H1 (cell line): ENCODE results near the gene HRH3. TPM values are rescaled to one million over a fixed set of nuclear protein-coding genes. Genes with fewer than 3 reads are reported as not detected.

Experiments
- CTCF ChIA-PET: fragments of 300-600 bp; sonication (Branson Sonifier 250); formaldehyde crosslinking; loops from one replicate; lab custom pipeline; 2021; ENCODE audit not compliant: partially characterized antibody; lab: Charles Lee
- POLR2A ChIA-PET: fragments of 300-600 bp; sonication (Branson Sonifier 250); formaldehyde crosslinking; loops from one replicate; lab custom pipeline; 2021; ENCODE audit warnings: inconsistent platforms; ENCODE audit not compliant: partially characterized antibody; lab: Charles Lee
- DNase-seq, 2 experiments: peaks; one replicate each; pipeline versions ENCODE4 v3.0.0 to v3.0.0-alpha.2; 2010 to 2022; ENCODE audit warnings: low spot score in 2 of 2, low read depth in 1 of 2, mixed read lengths in 1 of 2
- FAIRE-seq: peaks from 2 replicates; lab custom pipeline; 2011; peaks lifted over from hg19 to GRCh38; lab: Jason Lieb, UNC
- H2AFZ ChIP-seq: 2 replicates; pipeline ENCODE4 v1.8.1; 2012; ENCODE audit warnings: low read length, inconsistent platforms
- H2AK5ac ChIP-seq: 2 replicates; pipeline ENCODE4 v1.6.1; 2013; ENCODE audit warnings: low read depth, low read length
- H2BK120ac ChIP-seq: replicated peaks from 2 replicates; pipeline ENCODE3; 2013; ENCODE audit warnings: low read depth, low read length, inconsistent platforms
- H2BK12ac ChIP-seq: 2 replicates; pipeline ENCODE4 v1.6.1; 2013; ENCODE audit warnings: low read depth, low read length
- H2BK15ac ChIP-seq: 2 replicates; pipeline ENCODE4 v1.6.1; 2013; ENCODE audit warnings: low read length
- H2BK20ac ChIP-seq: 2 replicates; pipeline ENCODE4 v1.6.1; 2013; ENCODE audit warnings: low read length
- H2BK5ac ChIP-seq: 2 replicates; pipeline ENCODE4 v1.6.1; 2013; ENCODE audit warnings: low read depth, low read length
- H3K14ac ChIP-seq: 2 replicates; pipeline ENCODE4 v1.6.1; 2013; ENCODE audit warnings: inconsistent platforms; ENCODE audit not compliant: insufficient read length
- H3K18ac ChIP-seq: 2 replicates; pipeline ENCODE4 v1.6.1; 2013; ENCODE audit warnings: low read length; ENCODE audit errors: extremely low read depth
- H3K23ac ChIP-seq: 2 replicates; pipeline ENCODE4 v1.6.1; 2013; ENCODE audit warnings: inconsistent platforms; ENCODE audit not compliant: insufficient read length
- H3K23me2 ChIP-seq: 2 replicates; pipeline ENCODE4 v1.6.1; 2013; ENCODE audit warnings: low read depth, low read length
- H3K27ac ChIP-seq: 2 replicates; pipeline ENCODE4 v1.6.1; 2011; ENCODE audit warnings: low read depth, low read length, inconsistent platforms
- H3K27me3 ChIP-seq, 4 experiments: replicated peaks in 1 of 4; 1 replicate in 1 of 4; 2 replicates in 3 of 4; pipeline versions ENCODE4 v1.6.1 to v1.8.1; 2011 to 2013; ENCODE audit warnings: low read length in 3 of 4, mild to moderate bottlenecking in 3 of 4, inconsistent platforms in 2 of 4, mixed read lengths in 2 of 4, moderate library complexity in 1 of 4; ENCODE audit not compliant: control insufficient read depth in 3 of 4, insufficient read depth in 3 of 4; ENCODE audit errors: extremely low read depth in 1 of 4
- H3K36me3 ChIP-seq, 4 experiments: 2 replicates each; pipeline versions ENCODE4 v1.6.1 to v1.8.1; 2011 to 2013; ENCODE audit warnings: mild to moderate bottlenecking in 4 of 4, low read length in 3 of 4, moderate library complexity in 2 of 4, control low read depth in 1 of 4, inconsistent platforms in 1 of 4; ENCODE audit not compliant: insufficient read depth in 4 of 4, control insufficient read depth in 2 of 4
- H3K4ac ChIP-seq: replicated peaks from 2 replicates; pipeline ENCODE3; 2013; ENCODE audit warnings: low read length, low read depth, mixed read lengths, inconsistent platforms; ENCODE audit not compliant: insufficient read length
- H3K4me1 ChIP-seq, 4 experiments: replicated peaks in 1 of 4; 1 replicate in 1 of 4; 2 replicates in 3 of 4; pipeline versions ENCODE4 v1.6.1 to v1.8.1; 2011 to 2013; ENCODE audit warnings: low read length in 3 of 4, inconsistent platforms in 2 of 4, mixed read lengths in 1 of 4; ENCODE audit not compliant: insufficient read depth in 4 of 4, control insufficient read depth in 3 of 4
- H3K4me2 ChIP-seq, 2 experiments: 2 replicates each; pipeline versions ENCODE4 v1.6.1 to v1.8.1; 2011 to 2013; ENCODE audit warnings: low read depth in 2 of 2, low read length in 2 of 2, control low read depth in 1 of 2, inconsistent platforms in 1 of 2, mild to moderate bottlenecking in 1 of 2; ENCODE audit not compliant: insufficient read depth in 1 of 2
- H3K4me3 ChIP-seq, 4 experiments: fragments of 200-600, 300-600 bp in 1 of 4; sonication (generic), shearing (Covaris generic), sonication (Bioruptor Twin) in 1 of 4; 2 replicates each; pipeline versions ENCODE4 v1.5.1 to v1.8.1; 2011 to 2016; ENCODE audit warnings: low read length in 4 of 4, low read depth in 3 of 4, control low read depth in 2 of 4, inconsistent platforms in 2 of 4, mild to moderate bottlenecking in 2 of 4, mixed read lengths in 1 of 4, moderate library complexity in 1 of 4; ENCODE audit not compliant: insufficient read depth in 2 of 4; ENCODE audit errors: extremely low read depth in 1 of 4
- H3K56ac ChIP-seq: replicated peaks from 2 replicates; pipeline ENCODE3; 2013; ENCODE audit warnings: low read depth, mild to moderate bottlenecking, mixed read lengths, low read length, inconsistent platforms; ENCODE audit not compliant: insufficient read length
- H3K79me1 ChIP-seq: 2 replicates; pipeline ENCODE4 v1.6.1; 2013; ENCODE audit warnings: low read depth, low read length, control low read depth
- H3K79me2 ChIP-seq, 2 experiments: 2 replicates each; pipeline versions ENCODE4 v1.6.1 to v1.8.1; 2012 to 2013; ENCODE audit warnings: low read length in 2 of 2, mild to moderate bottlenecking in 2 of 2, inconsistent platforms in 1 of 2; ENCODE audit not compliant: insufficient read depth in 2 of 2, control insufficient read depth in 1 of 2
- H3K9ac ChIP-seq, 4 experiments: replicated peaks in 1 of 4; 1 replicate in 1 of 4; 2 replicates in 3 of 4; pipeline versions ENCODE4 v1.6.1 to v1.8.1; 2011 to 2013; ENCODE audit warnings: low read depth in 3 of 4, low read length in 3 of 4, control low read depth in 2 of 4, mild to moderate bottlenecking in 2 of 4, moderate library complexity in 2 of 4, inconsistent platforms in 1 of 4; ENCODE audit errors: extremely low read depth in 1 of 4
- H3K9me3 ChIP-seq, 2 experiments: 2 replicates each; pipeline versions ENCODE4 v1.6.1 to v1.8.1; 2012 to 2013; ENCODE audit warnings: mild to moderate bottlenecking in 2 of 2, moderate library complexity in 2 of 2, control low read depth in 1 of 2, inconsistent platforms in 1 of 2, low read depth in 1 of 2, low read length in 1 of 2, mixed read lengths in 1 of 2; ENCODE audit not compliant: insufficient read depth in 2 of 2
- H4K20me1 ChIP-seq, 2 experiments: replicated peaks in 1 of 2; 2 replicates each; pipeline versions ENCODE3 to v1.8.1; 2011 to 2013; ENCODE audit warnings: inconsistent platforms in 2 of 2, low read length in 2 of 2, mild to moderate bottlenecking in 1 of 2; ENCODE audit not compliant: insufficient read depth in 2 of 2, control insufficient read depth in 1 of 2
- H4K5ac ChIP-seq: 2 replicates; pipeline ENCODE4 v1.6.1; 2013; ENCODE audit warnings: low read length, low read depth, mixed read lengths, inconsistent platforms; ENCODE audit not compliant: insufficient read length
- H4K8ac ChIP-seq: 2 replicates; pipeline ENCODE4 v1.8.0; 2013; ENCODE audit warnings: mild to moderate bottlenecking, moderate library complexity, low read length, inconsistent platforms; ENCODE audit not compliant: insufficient read depth; ENCODE audit errors: extremely low read depth
- H4K91ac ChIP-seq: replicated peaks from 2 replicates; pipeline ENCODE3; 2013; ENCODE audit warnings: low read length, mixed read lengths, inconsistent platforms; ENCODE audit not compliant: insufficient read length
- CTCF ChIP-seq, 3 experiments: IDR thresholded peaks; 1 replicate in 2 of 3; 2 replicates in 1 of 3; pipeline versions ENCODE4 v1.5.1 to v1.6.1; 2011; ENCODE audit warnings: low read length in 3 of 3, mild to moderate bottlenecking in 3 of 3, inconsistent platforms in 2 of 3, low read depth in 1 of 3, moderate library complexity in 1 of 3; ENCODE audit not compliant: insufficient read depth in 1 of 3; ENCODE audit errors: control extremely low read depth in 1 of 3
- JUN ChIP-seq: IDR thresholded peaks from 2 replicates; pipeline ENCODE4 v1.6.1; 2011; ENCODE audit warnings: low read depth, mild to moderate bottlenecking, improper control_type of control experiment, low read length
- POU5F1 ChIP-seq: IDR thresholded peaks from 2 replicates; pipeline ENCODE4 v1.6.1; 2011; ENCODE audit warnings: low read depth, mild to moderate bottlenecking, low read length, moderate library complexity
- SP4 ChIP-seq: IDR thresholded peaks from 2 replicates; pipeline ENCODE4 v1.6.1; 2012; ENCODE audit warnings: low read length, inconsistent platforms
- TAF1 ChIP-seq: IDR thresholded peaks from 2 replicates; pipeline ENCODE4 v1.6.1; 2011; ENCODE audit warnings: mild to moderate bottlenecking, low read depth, low read length
- TAF7 ChIP-seq: optimal IDR thresholded peaks from 2 replicates; pipeline ENCODE3; 2011; ENCODE audit warnings: low read depth, mild to moderate bottlenecking, inconsistent platforms, low read length, moderate library complexity, borderline replicate concordance
- TBP ChIP-seq: IDR thresholded peaks from 2 replicates; pipeline ENCODE4 v1.6.1; 2011; ENCODE audit warnings: low read depth, low read length, improper control_type of control experiment
- ZNF274 ChIP-seq: IDR thresholded peaks from 2 replicates; pipeline ENCODE4 v1.7.0; 2012; ENCODE audit warnings: low read length, borderline replicate concordance; ENCODE audit errors: extremely low read depth
- WGBS, 2 experiments: shearing (Covaris generic) in 1 of 2; methylation state at CpG; one replicate each; pipeline versions ENCODE4 v1.1.6 to v1.1.7; 2013 to 2015; ENCODE audit warnings: low lambda C conversion rate in 2 of 2, mixed read lengths in 2 of 2, inconsistent platforms in 1 of 2, low coverage in 1 of 2, missing lambda C conversion rate in 1 of 2; ENCODE audit not compliant: insufficient replicate concordance in 2 of 2, insufficient coverage in 1 of 2, insufficient read length in 1 of 2; ENCODE audit errors: extremely low coverage in 1 of 2, missing lambda C conversion rate in 1 of 2; 5-methylcytosine and 5-hydroxymethylcytosine counted together
- polyA plus RNA-seq, 7 experiments: library from polyadenylated mRNA; depleted of rRNA in 3 of 7; stranded (reverse) in 5 of 7; unstranded in 2 of 7; fragments of >200 nt in 5 of 7; fragments of 200-250 nt in 2 of 7; gene quantifications; 1 replicate in 5 of 7; 2 replicates in 1 of 7; 4 replicates in 1 of 7; pipeline versions ENCODE4 v1.2.1 to v1.2.3, GENCODE V29; 2011 to 2013; ENCODE audit warnings: missing spikeins in 2 of 7, mixed read lengths in 2 of 7
- total RNA-seq: library from RNA; stranded (reverse); fragmentation: NEBNext Ultra II Directional; extraction: Animal tissue kit (Norgen Biotek cat#: 25700); gene quantifications from 2 replicates; pipeline ENCODE4 v1.2.1, GENCODE V29; 2021
- TF ChIP-seq, protein P1 (sequence below): IDR thresholded peaks from 2 replicates; pipeline ENCODE4 v1.6.1; 2011; ENCODE audit warnings: low read length, improper control_type of control experiment

The HRH3 gene
- total and polyA plus RNA-seq, 2 of the 8 experiments (the other 6 are each of a cell fraction or from before 2014, with no cell fraction given), result 2.0 to 4.5 TPM

- H4K91ac ChIP-seq, result no peak overlapping the region
- no peak for FAIRE-seq
- H2AFZ ChIP-seq, result no peak overlapping the region
- no peak overlapping the region for H3K27ac ChIP-seq
- H4K5ac ChIP-seq, result no peak overlapping the region
- no peak for DNase-seq
- peaks cover 0 to 23% (median 10%) of the 10 kb centered on the region in 4 experiments; a peak in 7 of 8 replicates for H3K36me3 ChIP-seq
- no peaks in the 10 kb centered on the region for H3K79me2 ChIP-seq
- no peak overlapping the region for H3K14ac ChIP-seq
- H3K4me3 ChIP-seq, result no peak overlapping the region
- no peak overlapping the region for H3K18ac ChIP-seq
- ChIA-PET CTCF (interaction anchor here (1.5 kb wide), 1 partner anchor 61 kb away, joined by 5 read pairs; no protein-coding TSS in a partner anchor), POLR2A (no interaction called here)
- no peaks in the 10 kb centered on the region for H3K9me3 ChIP-seq
- no peak overlapping the region for H3K9ac ChIP-seq
- H3K23me2 ChIP-seq, result no peaks in the 10 kb centered on the region
- H2BK5ac ChIP-seq, result no peak overlapping the region
- no peak overlapping the region for H3K23ac ChIP-seq
- no peak overlapping the region for H2AK5ac ChIP-seq
- H2BK20ac ChIP-seq, result no peak overlapping the region
- TF ChIP-seq CTCF (IDR thresholded peaks at IDR 0.05; ENCODE audit: control extremely low read depth in 1 of 3, insufficient read depth in 1 of 3, low read depth in 1 of 3, low read length in 3 of 3) (no peak), POU5F1 (no peak), TAF7 (no peak), SP4 (no peak), TAF1 (no peak), TBP (no peak), ZNF274 (no peak), JUN (no peak)
- TF ChIP-seq, protein P1, sequence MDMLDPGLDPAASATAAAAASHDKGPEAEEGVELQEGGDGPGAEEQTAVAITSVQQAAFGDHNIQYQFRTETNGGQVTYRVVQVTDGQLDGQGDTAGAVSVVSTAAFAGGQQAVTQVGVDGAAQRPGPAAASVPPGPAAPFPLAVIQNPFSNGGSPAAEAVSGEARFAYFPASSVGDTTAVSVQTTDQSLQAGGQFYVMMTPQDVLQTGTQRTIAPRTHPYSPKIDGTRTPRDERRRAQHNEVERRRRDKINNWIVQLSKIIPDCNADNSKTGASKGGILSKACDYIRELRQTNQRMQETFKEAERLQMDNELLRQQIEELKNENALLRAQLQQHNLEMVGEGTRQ, result no peak
- H4K8ac ChIP-seq, result no peak overlapping the region
- no peak overlapping the region for H3K4me2 ChIP-seq
- H3K27me3 ChIP-seq, result no peaks in the 10 kb centered on the region
- H3K56ac ChIP-seq, result no peak overlapping the region
- WGBS, 2 experiments, result 86% methylated on average over 4 of the region's 5 CpGs; no CpG with 5 or more reads in 1 of the 2 experiments
- H2BK120ac ChIP-seq, result no peak overlapping the region
- no peaks in the 10 kb centered on the region for H3K79me1 ChIP-seq
- H4K20me1 ChIP-seq, result no peaks in the 10 kb centered on the region
- H2BK15ac ChIP-seq, result no peak overlapping the region
- no peak overlapping the region for H2BK12ac ChIP-seq
- no peak overlapping the region for H3K4ac ChIP-seq
- H3K4me1 ChIP-seq, result no peaks in the 10 kb centered on the region
Observed at GRCh38 chr20:62202083-62202395, 18.0 kb downstream of the HRH3 start.
